NT2/D1 (cell line): ENCODE data around the gene ZMYND12.
A peak's percentile ranks its signal among the peaks of the same experiment; 100 is the strongest.

Source experiments
- DNase-seq: peaks from one replicate; pipeline ENCODE4 v3.0.0-alpha.2; 2011; ENCODE audit warnings: low read depth, low spot score
- H3K27me3 ChIP-seq: 2 replicates; pipeline ENCODE4 v1.6.0; 2011; ENCODE audit warnings: mild to moderate bottlenecking; ENCODE audit not compliant: insufficient read length, insufficient read depth
- H3K36me3 ChIP-seq: 2 replicates; pipeline ENCODE4 v1.6.1; 2011; ENCODE audit warnings: mild to moderate bottlenecking, low read length, mixed read lengths; ENCODE audit not compliant: insufficient read depth, insufficient read length
- H3K4me1 ChIP-seq: 2 replicates; pipeline ENCODE4 v1.5.1; 2011; ENCODE audit not compliant: insufficient read depth, insufficient read length
- H3K4me3 ChIP-seq: 2 replicates; pipeline ENCODE4 v1.5.1; 2011; ENCODE audit warnings: low read depth; ENCODE audit not compliant: insufficient read length
- H3K9ac ChIP-seq: 2 replicates; pipeline ENCODE4 v1.6.0; 2011; ENCODE audit warnings: low read depth; ENCODE audit not compliant: insufficient read length
- H3K9me3 ChIP-seq: 2 replicates; pipeline ENCODE4 v1.5.1; 2011; ENCODE audit warnings: mild to moderate bottlenecking, low read length; ENCODE audit not compliant: insufficient read depth
- SUZ12 ChIP-seq: IDR thresholded peaks from 2 replicates; pipeline ENCODE4 v1.6.1; 2011; ENCODE audit not compliant: insufficient read length, insufficient read depth; ENCODE audit errors: extremely low read depth
- YY1 ChIP-seq: IDR thresholded peaks from 2 replicates; pipeline ENCODE4 v1.6.1; 2011; ENCODE audit not compliant: insufficient read length, insufficient read depth
- ZNF274 ChIP-seq: IDR thresholded peaks from 2 replicates; pipeline ENCODE4 v1.6.1; 2011; ENCODE audit warnings: mild to moderate bottlenecking, low read depth, low read length

Gene ZMYND12

GRCh38 chr1:42386051-42386450 is 69.8 kb downstream of the ZMYND12 start:
- Histone ChIP-seq H3K9me3 (no peaks in the 10 kb centered on the region), H3K27me3 (peaks cover 24% of the 10 kb centered on the region), H3K9ac (no peak overlapping the region), H3K4me3 (no peak overlapping the region), H3K36me3 (no peaks in the 10 kb centered on the region), H3K4me1 (no peaks in the 10 kb centered on the region)
- TF ChIP-seq ZNF274 (no peak), SUZ12 (no peak), YY1 (no peak)
- DNase-seq, result no peak

GRCh38 chr1:42385283-42385682 is 70.5 kb downstream of the ZMYND12 start:
- H3K4me3 ChIP-seq, result no peak overlapping the region
- no peaks in the 10 kb centered on the region for H3K36me3 ChIP-seq
- DNase-seq, result no peak
- TF ChIP-seq SUZ12 (no peak), ZNF274 (no peak), YY1 (no peak)
- peaks cover 28% of the 10 kb centered on the region for H3K27me3 ChIP-seq
- H3K4me1 ChIP-seq, result no peaks in the 10 kb centered on the region
- H3K9ac ChIP-seq, result no peak overlapping the region
- no peaks in the 10 kb centered on the region for H3K9me3 ChIP-seq

- H3K4me3 ChIP-seq, result peak overlapping the region; percentile 77
- no peaks in the 10 kb centered on the region for H3K9me3 ChIP-seq
Measured at GRCh38 chr1:42381280-42381673, 74.5 kb downstream of the ZMYND12 start.

GRCh38 chr1:42380586-42381279 is 75.1 kb downstream of the ZMYND12 start, which contains the start of gene RIMKLA:
RIMKLA (plus strand) TSS chr1:42380792; CDS start chr1:42380935, 143 bp downstream.
- Histone ChIP-seq H3K36me3 (no peaks in the 10 kb centered on the region), H3K9me3 (no peaks in the 10 kb centered on the region), H3K4me1 (no peaks in the 10 kb centered on the region), H3K4me3 (peak within 1 kb of the TSS; percentile 77), H3K27me3 (peaks cover 36% of the 10 kb centered on the region), H3K9ac (peak within 1 kb of the TSS; percentile 77)
- TF ChIP-seq ZNF274, result no peak
- no peak for TF ChIP-seq SUZ12
- no peak for TF ChIP-seq YY1
- DNase-seq, result peak; percentile 57

More at GRCh38 chr1:42381280-42381673, 74.5 kb downstream of the ZMYND12 start:
- Histone ChIP-seq H3K9ac (peak overlapping the region; percentile 77), H3K27me3 (peaks cover 36% of the 10 kb centered on the region), H3K36me3 (no peaks in the 10 kb centered on the region), H3K4me1 (no peaks in the 10 kb centered on the region)
- no peak for TF ChIP-seq ZNF274
- no peak for TF ChIP-seq SUZ12
- TF ChIP-seq YY1, result no peak
- no peak for DNase-seq
